Gastroesophageal sphincter (tissue), 3 donors: ENCODE measurements around the gene PRKX.

ENCODE experiments used
- CTCF ChIP-seq, 4 experiments: fragments of 200-600 bp in 2 of 4; fragments of 450-650 bp in 2 of 4; sonication (generic) in 1 of 4; IDR thresholded peaks; one replicate each; pipeline ENCODE4 v1.5.1; 2017 to 2019; ENCODE audit warnings: antibody characterized with exemption in 4 of 4, mild to moderate bottlenecking in 2 of 4, moderate library complexity in 2 of 4
- EP300 ChIP-seq: sonication (generic); formaldehyde crosslinking; IDR thresholded peaks from one replicate; pipeline ENCODE4 v1.6.1; 2017; ENCODE audit warnings: antibody characterized with exemption, mild to moderate bottlenecking
- POLR2A ChIP-seq, 2 donors: fragments of 450-650 bp; IDR thresholded peaks; one replicate each; pipeline ENCODE4 v1.6.1; 2017; ENCODE audit warnings: antibody characterized with exemption in 2 of 2, mild to moderate bottlenecking in 2 of 2, moderate library complexity in 1 of 2
- POLR2AphosphoS5 ChIP-seq: sonication (generic); formaldehyde crosslinking; IDR thresholded peaks from one replicate; pipeline ENCODE4 v1.6.1; 2017; ENCODE audit warnings: antibody characterized with exemption

GRCh38 chrX:3577551-3577950 lies 135.9 kb downstream of the PRKX start:
- no peak for TF ChIP-seq CTCF (IDR thresholded peaks at IDR 0.05)
- TF ChIP-seq POLR2A (IDR thresholded peaks at IDR 0.05): no peak
- TF ChIP-seq POLR2AphosphoS5: no peak
- TF ChIP-seq EP300: no peak
